GM23248 (cell line): ENCODE results near the gene STXBP6. TPM values are rescaled to one million over a fixed set of nuclear protein-coding genes. Genes with fewer than 3 reads are reported as not detected.
"Not testable (repeated sequence)": the region's sequence is repeated elsewhere in the genome, so short reads cannot be mapped to it uniquely, and the experiment has no call there.

Source experiments
- DNase-seq: peaks from one replicate; pipeline ENCODE4 v3.0.0-alpha.2; 2015
- H2AFZ ChIP-seq: fragments of 200-600 bp; sonication (generic); 2 replicates; pipeline ENCODE4 v1.6.1; 2016; ENCODE audit warnings: antibody characterized with exemption
- H3F3A ChIP-seq: fragments of 200-600 bp; sonication (generic); 2 replicates; pipeline ENCODE4 v1.6.1; 2016; ENCODE audit warnings: mild to moderate bottlenecking, antibody characterized with exemption, mixed run types; ENCODE audit not compliant: insufficient read depth
- H3K27ac ChIP-seq: fragments of 200-600 bp; sonication (generic); 2 replicates; pipeline ENCODE4 v1.5.1; 2016; ENCODE audit warnings: mild to moderate bottlenecking
- H3K27me3 ChIP-seq: fragments of 200-600 bp; sonication (generic); replicated peaks from 2 replicates; pipeline ENCODE4 v1.6.1; 2016; ENCODE audit warnings: mild to moderate bottlenecking; ENCODE audit not compliant: insufficient read depth
- H3K36me3 ChIP-seq: fragments of 200-600 bp; sonication (generic); 2 replicates; pipeline ENCODE4 v1.6.1; 2016; ENCODE audit warnings: low read depth, mild to moderate bottlenecking
- H3K4me1 ChIP-seq: fragments of 200-600 bp; sonication (generic); 2 replicates; pipeline ENCODE4 v1.6.1; 2016; ENCODE audit warnings: mild to moderate bottlenecking; ENCODE audit not compliant: insufficient read depth
- H3K4me2 ChIP-seq: fragments of 200-600 bp; sonication (generic); one replicate; pipeline ENCODE4 v1.6.1; 2016; ENCODE audit warnings: mild to moderate bottlenecking; ENCODE audit not compliant: unreplicated experiment
- H3K4me3 ChIP-seq: fragments of 200-600 bp; sonication (generic); 2 replicates; pipeline ENCODE4 v1.5.1; 2016; ENCODE audit warnings: mild to moderate bottlenecking
- H3K79me2 ChIP-seq: fragments of 200-600 bp; sonication (generic); 2 replicates; pipeline ENCODE4 v1.6.1; 2016; ENCODE audit warnings: mild to moderate bottlenecking; ENCODE audit not compliant: insufficient read depth
- H3K9ac ChIP-seq: fragments of 200-600 bp; sonication (generic); 2 replicates; pipeline ENCODE4 v1.6.1; 2016; ENCODE audit warnings: mild to moderate bottlenecking
- H3K9me2 ChIP-seq: fragments of 200-600 bp; sonication (generic); 2 replicates; pipeline ENCODE4 v1.6.1; 2016; ENCODE audit warnings: mixed run types, mild to moderate bottlenecking, moderate library complexity; ENCODE audit not compliant: insufficient read depth
- H3K9me3 ChIP-seq: fragments of 200-600 bp; sonication (generic); one replicate; pipeline ENCODE4 v1.6.1; 2017; ENCODE audit warnings: low read depth
- H4K20me1 ChIP-seq: fragments of 200-600 bp; sonication (generic); 2 replicates; pipeline ENCODE4 v1.6.0; 2016; ENCODE audit not compliant: insufficient read depth
- EZH2 ChIP-seq: fragments of 200-600 bp; sonication (generic); IDR thresholded peaks from 2 replicates; pipeline ENCODE4 v1.6.1; 2018; ENCODE audit warnings: antibody characterized with exemption, mild to moderate bottlenecking; ENCODE audit not compliant: insufficient read depth, poor library complexity, severe bottlenecking
- EZH2phosphoT487 ChIP-seq: fragments of 200-600 bp; sonication (generic); IDR thresholded peaks from 2 replicates; pipeline ENCODE4 v1.6.1; 2018; ENCODE audit warnings: antibody characterized with exemption, moderate library complexity, mild to moderate bottlenecking, low read depth; ENCODE audit not compliant: insufficient read depth
- WGBS, 2 experiments: methylation state at CpG; one replicate each; pipeline ENCODE4 v1.1.6; 2015 to 2017; ENCODE audit warnings: low lambda C conversion rate in 2 of 2, low coverage in 1 of 2; ENCODE audit errors: missing lambda C conversion rate in 2 of 2; 5-methylcytosine and 5-hydroxymethylcytosine counted together
- in situ Hi-C: fragments of 300-500 bp; cut with MboI; formaldehyde crosslinking; loops from 2 replicates; pipeline ENCODE4 v1.15.0; 2020
- polyA plus RNA-seq: library from polyadenylated mRNA; unstranded; fragments of >200 nt; fragmentation: Nextera tagmentation; extraction: Ambion mirVana; gene quantifications from 2 replicates; pipeline ENCODE4 v1.2.1, GENCODE V29; 2016
- total RNA-seq: library from RNA; depleted of rRNA; stranded (reverse); fragments of >200 nt; shearing (Covaris generic); gene quantifications from 2 replicates; pipeline ENCODE4 v1.2.3, GENCODE V29; 2014

STXBP6 gene
- total and polyA plus RNA-seq, 2 experiments from 2014 or later, result 13.9 to 19.6 TPM

GRCh38 chr14:24937300-24937699, 112.6 kb downstream of the STXBP6 start:
- no peak for DNase-seq
- 0 out of 2 replicates have a peak, but pooled peaks cover 4% of the 10 kb centered on the region for H3K4me1 ChIP-seq

GRCh38 chr14:24936773-24937172, 113.2 kb downstream of the STXBP6 start:
- H3K79me2 ChIP-seq, in situ Hi-C loops, H3K4me1 ChIP-seq: not testable (repeated sequence)

More at GRCh38 chr14:24937300-24937699, 112.6 kb downstream of the STXBP6 start:
- Histone ChIP-seq H3K9me3 (no peaks in the 10 kb centered on the region), H3K9ac (no peak overlapping the region), H3F3A (peaks cover 2% of the 10 kb centered on the region), H3K27me3 (no peaks in the 10 kb centered on the region), H3K9me2 (no peaks in the 10 kb centered on the region), H3K36me3 (no peaks in the 10 kb centered on the region), H3K4me2 (no peak overlapping the region), H3K27ac (no peak overlapping the region), H4K20me1 (no peaks in the 10 kb centered on the region), H2AFZ (no peak overlapping the region), H3K79me2 (peaks cover under 1% of the 10 kb centered on the region; the same call in 1 of the 2 replicates), H3K4me3 (no peak overlapping the region)
- WGBS, 2 experiments, result 62% methylated on average over 1 of the region's 1 CpG
- in situ Hi-C loops, result no loop called here
- TF ChIP-seq EZH2, result no peak
- no peak for TF ChIP-seq EZH2phosphoT487

GRCh38 chr14:24935796-24936195, 114.2 kb downstream of the STXBP6 start:
- no peaks in the 10 kb centered on the region for H3K9me2 ChIP-seq
- H3K4me1 ChIP-seq, result no peaks in the 10 kb centered on the region
- no peaks in the 10 kb centered on the region; the same call in 1 of the 2 replicates for H3K79me2 ChIP-seq
- H3K36me3 ChIP-seq, result no peaks in the 10 kb centered on the region
- no peak for TF ChIP-seq EZH2
- no peak for TF ChIP-seq EZH2phosphoT487
- no peak overlapping the region for H2AFZ ChIP-seq
- H3K4me3 ChIP-seq, result no peak overlapping the region
- no peaks in the 10 kb centered on the region for H3F3A ChIP-seq
- no peak overlapping the region for H3K27ac ChIP-seq
- in situ Hi-C loops, result no loop called here
- DNase-seq, result no peak
- no peaks in the 10 kb centered on the region for H3K9me3 ChIP-seq
- no peaks in the 10 kb centered on the region for H3K27me3 ChIP-seq
- no peak overlapping the region for H3K4me2 ChIP-seq
- no peaks in the 10 kb centered on the region for H4K20me1 ChIP-seq
- no peak overlapping the region for H3K9ac ChIP-seq
- WGBS, 2 experiments, result 47 to 55% methylated on average over 1 of the region's 1 CpG

More at GRCh38 chr14:24936773-24937172, 113.2 kb downstream of the STXBP6 start:
- not testable (repeated sequence) for H4K20me1 ChIP-seq, H3K27me3 ChIP-seq, DNase-seq, H2AFZ ChIP-seq, H3K36me3 ChIP-seq, H3K9me2 ChIP-seq, H3K27ac ChIP-seq, H3F3A ChIP-seq, H3K4me2 ChIP-seq, H3K9ac ChIP-seq, H3K9me3 ChIP-seq, H3K4me3 ChIP-seq
- WGBS, 2 experiments, result 81 to 82% methylated on average over 2 of the region's 2 CpGs

GRCh38 chr14:24928386-24928900, 121.5 kb downstream of the STXBP6 start:
- no peaks in the 10 kb centered on the region for H3F3A ChIP-seq
- no peak for DNase-seq
- no peak overlapping the region for H3K4me3 ChIP-seq
- H3K4me2 ChIP-seq, result no peak overlapping the region
- in situ Hi-C loops, result no loop called here
- no peak overlapping the region for H2AFZ ChIP-seq
- H3K9ac ChIP-seq, result no peak overlapping the region
- WGBS, 2 experiments, result 93 to 100% methylated on average over 1 of the region's 1 CpG
- H3K79me2 ChIP-seq, result 0 out of 2 replicates have a peak, but pooled peaks cover 12% of the 10 kb centered on the region
- no peaks in the 10 kb centered on the region for H3K27me3 ChIP-seq
- H3K9me3 ChIP-seq, result no peaks in the 10 kb centered on the region
- H3K4me1 ChIP-seq, result no peaks in the 10 kb centered on the region
- no peak overlapping the region for H3K27ac ChIP-seq
- TF ChIP-seq EZH2phosphoT487, result no peak
- TF ChIP-seq EZH2, result no peak
- H3K36me3 ChIP-seq, result no peaks in the 10 kb centered on the region
- no peaks in the 10 kb centered on the region for H3K9me2 ChIP-seq
- H4K20me1 ChIP-seq, result no peaks in the 10 kb centered on the region

- no peak overlapping the region for H3K4me2 ChIP-seq
- no peak for TF ChIP-seq EZH2
- no peak for TF ChIP-seq EZH2phosphoT487
- H3K9me2 ChIP-seq, result no peaks in the 10 kb centered on the region
- no peaks in the 10 kb centered on the region for H3K27me3 ChIP-seq
- in situ Hi-C loops, result no loop called here
- no peak for DNase-seq
- no peaks in the 10 kb centered on the region for H3K36me3 ChIP-seq
- no peaks in the 10 kb centered on the region for H3F3A ChIP-seq
- no peaks in the 10 kb centered on the region for H4K20me1 ChIP-seq
- H3K79me2 ChIP-seq, result 0 out of 2 replicates have a peak, but pooled peaks cover 12% of the 10 kb centered on the region
- H3K9ac ChIP-seq, result no peak overlapping the region
- 56 to 58% methylated on average over 4 of the region's 4 CpGs for WGBS, 2 experiments
- no peaks in the 10 kb centered on the region for H3K4me1 ChIP-seq
- H3K9me3 ChIP-seq, result no peaks in the 10 kb centered on the region
- H3K27ac ChIP-seq, result no peak overlapping the region
- H3K4me3 ChIP-seq, result no peak overlapping the region
- H2AFZ ChIP-seq, result no peak overlapping the region
These were observed 122.1 kb downstream of the STXBP6 start for GRCh38 chr14:24927809-24928208.
